GM18508 (cell line): ENCODE data around the gene ABCA13.
"Not testable (repeated sequence)": the region's sequence is repeated elsewhere in the genome, so short reads cannot be mapped to it uniquely, and the experiment has no call there.

Experiments used
- ATAC-seq: cut with Tn5 transposase; IDR thresholded peaks from one replicate; pipeline ENCODE4 v1.9.1; 2021; ENCODE audit warnings: moderate number of reproducible peaks; ENCODE audit not compliant: insufficient read depth, unreplicated experiment

The ABCA13 gene

DNA sequence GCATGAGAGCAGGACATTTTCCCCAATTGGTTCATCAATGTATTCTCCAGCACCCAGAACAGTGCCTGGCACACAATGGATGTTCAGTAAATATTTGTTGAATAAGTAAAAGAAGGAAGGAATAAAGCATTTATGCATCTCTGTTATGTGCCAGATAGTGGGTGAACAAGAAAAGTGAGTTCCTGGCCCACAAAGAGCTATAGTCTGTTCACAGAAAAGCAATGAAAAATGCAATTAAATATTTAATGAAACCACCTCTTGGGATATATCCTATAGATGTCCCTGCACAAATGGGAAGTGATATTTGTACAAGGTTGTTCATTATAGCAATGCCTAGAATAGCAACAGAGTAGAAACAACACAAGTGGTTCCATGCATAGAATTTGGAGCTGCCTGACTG lies 2.1 kb downstream of the ABCA13 start:
- ATAC-seq = no peak

- no peak for ATAC-seq
Measured at GRCh38 chr7:48173756-48174382, 2.6 kb downstream of the ABCA13 start.

DNA sequence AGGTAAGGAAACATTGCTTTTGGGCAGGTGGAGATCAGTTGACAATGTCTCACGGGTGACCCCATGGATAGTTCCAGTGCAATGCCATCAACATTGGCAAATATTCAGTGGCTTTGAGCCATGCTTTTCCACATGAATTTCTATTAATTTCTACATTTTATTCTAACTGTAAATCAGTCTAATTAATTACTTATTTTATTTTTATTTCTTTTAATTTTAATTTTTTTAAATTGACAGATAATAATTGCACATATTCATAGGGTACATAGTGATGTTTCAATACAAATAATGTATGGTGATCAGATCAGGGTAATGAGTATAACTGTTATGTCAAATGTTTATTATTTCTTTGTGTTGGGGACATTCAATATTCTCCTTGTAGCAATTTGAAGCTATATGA lies 3.8 kb downstream of the ABCA13 start:
- no peak for ATAC-seq

GRCh38 chr7:48176356-48176893 lies 5.2 kb downstream of the ABCA13 start:
- no peak for ATAC-seq

GRCh38 chr7:48177271-48177670 lies 6.0 kb downstream of the ABCA13 start:
- no peak for ATAC-seq

- ATAC-seq = no peak
Measured at GRCh38 chr7:48179496-48180030, 8.3 kb downstream of the ABCA13 start.

- ATAC-seq = no peak
Measured at GRCh38 chr7:48180981-48181380, 9.7 kb downstream of the ABCA13 start.

GRCh38 chr7:48182718-48183369 lies 11.6 kb downstream of the ABCA13 start:
- ATAC-seq = no peak

DNA sequence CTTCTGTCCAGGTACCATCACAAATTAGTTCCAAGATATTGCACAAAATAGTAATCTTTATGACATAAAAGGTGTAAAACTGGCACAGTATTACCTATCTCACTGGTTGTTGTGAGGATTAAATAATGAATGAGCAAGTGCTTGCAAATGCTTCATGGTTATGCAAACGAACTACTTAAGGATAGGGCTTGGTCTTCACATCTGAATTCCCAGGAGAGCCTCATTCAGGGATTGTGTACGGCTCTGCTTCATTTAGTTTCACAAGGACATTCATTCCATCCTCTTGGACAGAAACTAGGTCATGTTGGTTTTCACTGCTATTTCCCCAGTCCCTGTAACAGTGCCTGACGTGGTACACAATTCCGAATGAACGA lies 12.1 kb downstream of the ABCA13 start:
- ATAC-seq = no peak

DNA sequence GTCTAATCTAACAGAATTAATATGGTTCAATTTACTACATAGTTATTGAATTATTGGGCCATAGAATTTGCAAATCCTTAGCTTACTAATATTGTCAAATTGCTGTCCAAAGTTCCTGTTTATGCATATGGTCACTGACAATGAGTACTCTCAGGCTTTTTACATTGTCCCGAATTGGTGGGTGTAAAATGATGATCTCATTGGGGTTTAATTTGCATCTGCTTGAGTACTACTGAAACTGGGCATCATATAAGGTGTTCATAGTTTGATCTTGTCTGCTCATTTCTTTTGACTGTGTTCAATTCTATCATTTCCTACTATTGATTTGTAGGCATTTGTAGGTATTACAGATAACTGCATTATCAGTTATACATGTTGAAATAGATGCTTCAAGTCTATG lies 12.7 kb downstream of the ABCA13 start:
- ATAC-seq = no peak

- ATAC-seq = no peak
Measured at GRCh38 chr7:48188776-48189520, 17.7 kb downstream of the ABCA13 start.

DNA sequence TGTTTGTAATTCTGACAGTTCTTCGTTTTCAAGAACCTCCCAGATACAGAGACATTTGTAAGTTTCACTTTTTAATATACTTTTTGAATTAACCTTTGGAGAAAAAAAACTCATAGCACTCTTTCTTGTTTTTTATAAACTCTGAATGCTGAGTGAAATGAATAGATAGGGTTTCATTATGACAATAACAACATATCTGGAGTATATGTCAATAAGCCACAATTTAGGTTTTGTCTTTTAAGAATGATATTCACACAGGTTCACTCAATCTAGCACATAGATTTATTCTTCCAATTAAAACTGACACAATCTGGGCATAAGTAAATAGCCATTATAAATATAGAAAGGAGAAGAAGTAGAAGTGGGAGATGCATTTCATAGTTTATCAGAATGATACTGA lies 21.7 kb downstream of the ABCA13 start:
- ATAC-seq = no peak

DNA sequence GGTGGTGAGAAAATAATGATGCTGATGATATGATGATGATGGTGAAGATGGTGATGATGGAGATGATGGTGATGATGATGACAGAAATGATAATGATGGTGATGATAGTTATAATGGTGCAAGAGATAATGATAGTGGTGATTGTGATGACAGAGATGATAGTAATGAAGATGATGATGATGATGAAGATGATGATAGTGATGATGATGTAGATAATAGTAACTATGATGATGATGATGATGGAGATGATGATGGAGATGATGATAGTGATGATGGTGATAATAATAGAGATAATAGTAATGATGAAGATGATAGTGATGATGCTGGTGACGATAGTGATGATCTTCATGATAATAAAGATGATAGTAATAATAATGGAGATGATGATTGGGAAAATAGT lies 22.2 kb downstream of the ABCA13 start:
- no peak for ATAC-seq

DNA sequence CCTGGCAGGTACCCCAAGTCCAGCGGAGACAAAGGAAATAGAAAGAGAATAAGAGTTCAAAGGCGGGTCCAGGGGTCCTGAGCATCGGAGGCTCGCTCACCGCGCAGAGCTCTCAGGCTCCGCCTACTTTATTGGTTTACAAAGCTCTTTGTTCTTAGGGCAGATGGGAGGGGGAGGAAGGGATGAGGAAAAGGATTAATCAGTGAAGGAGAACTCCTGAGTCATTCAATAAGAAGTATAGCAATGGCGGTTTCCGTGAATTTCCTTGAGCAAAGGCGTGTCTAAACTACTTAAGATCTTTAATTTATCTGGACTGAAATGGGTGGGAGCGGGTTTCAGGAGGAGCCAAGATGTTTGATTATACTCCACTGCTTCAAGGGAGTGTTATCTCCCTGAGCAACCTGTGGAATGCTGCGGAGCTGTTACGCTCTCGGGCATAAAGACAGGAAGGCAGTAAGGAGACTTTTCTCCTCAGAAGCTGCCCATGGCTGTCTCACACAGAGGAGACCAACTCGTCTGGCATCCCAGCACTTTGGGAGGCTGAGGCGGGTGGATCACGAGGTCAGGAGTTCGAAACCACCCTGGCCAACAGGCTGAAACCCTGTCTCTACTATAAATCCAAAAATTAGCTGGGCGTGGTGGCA lies 29.8 kb downstream of the ABCA13 start:
- not testable (repeated sequence) for ATAC-seq

- not testable (repeated sequence) for ATAC-seq
Measured at GRCh38 chr7:48202916-48203315, 31.7 kb downstream of the ABCA13 start.

GRCh38 chr7:48207155-48207675 lies 36.0 kb downstream of the ABCA13 start:
- no peak for ATAC-seq

- ATAC-seq = no peak
Measured at GRCh38 chr7:48209004-48209600, 37.8 kb downstream of the ABCA13 start.

- ATAC-seq = no peak
Measured at GRCh38 chr7:48213226-48213625, 42.0 kb downstream of the ABCA13 start.

DNA sequence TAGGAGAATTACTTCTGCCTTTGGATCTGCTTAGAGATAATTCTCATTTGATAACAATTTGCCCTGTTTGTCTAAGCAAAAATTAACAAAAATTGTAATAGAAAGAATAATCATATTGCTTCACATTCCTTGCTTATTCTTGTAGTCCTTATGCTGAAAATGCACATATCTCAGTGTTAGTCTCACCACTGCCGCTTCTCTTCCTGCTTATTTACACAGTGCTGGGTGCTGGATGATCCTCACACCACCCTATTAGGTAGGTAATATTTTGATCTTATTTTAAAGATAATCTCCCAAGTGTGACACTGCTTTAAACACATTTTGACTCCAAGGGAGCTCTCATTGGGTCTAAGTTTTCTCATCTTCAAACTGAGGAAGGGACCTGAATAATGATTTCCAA lies 46.0 kb downstream of the ABCA13 start:
- no peak for ATAC-seq

DNA sequence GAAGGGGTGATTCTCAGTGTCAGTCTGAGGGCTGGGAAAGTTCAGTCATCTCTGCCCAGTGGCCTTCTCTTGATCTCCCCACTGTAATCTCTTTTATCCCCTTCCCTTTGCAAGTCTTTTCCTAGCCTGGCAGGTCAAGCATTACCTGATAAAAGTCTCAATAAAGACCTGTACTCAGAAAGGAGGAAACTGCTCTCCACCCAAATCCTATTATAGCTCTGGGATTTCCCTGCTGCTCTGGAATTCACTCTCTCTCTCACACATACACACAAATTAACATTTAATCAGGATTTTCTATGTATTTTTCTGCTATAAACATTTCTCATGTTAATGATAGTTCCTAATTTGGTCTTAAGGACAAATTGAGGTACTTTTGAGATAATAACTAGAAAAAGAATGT lies 46.5 kb downstream of the ABCA13 start:
- ATAC-seq = no peak
